Testis (tissue), 2 donors: ENCODE measurements around the gene RAD51.

Source experiments
- POLR2A ChIP-seq: fragments of 450-650 bp; IDR thresholded peaks from one replicate; pipeline ENCODE4 v1.6.1; 2017; ENCODE audit warnings: antibody characterized with exemption, mild to moderate bottlenecking, moderate library complexity
- TF ChIP-seq, protein P1 (sequence below), 3 experiments: fragments of 450-650 bp in 2 of 3; fragments of 200-600 bp in 1 of 3; sonication (generic) in 1 of 3; IDR thresholded peaks; one replicate each; pipeline ENCODE4 v1.5.1; 2016 to 2019; ENCODE audit warnings: antibody characterized with exemption in 3 of 3, mild to moderate bottlenecking in 2 of 3, moderate library complexity in 1 of 3

DNA sequence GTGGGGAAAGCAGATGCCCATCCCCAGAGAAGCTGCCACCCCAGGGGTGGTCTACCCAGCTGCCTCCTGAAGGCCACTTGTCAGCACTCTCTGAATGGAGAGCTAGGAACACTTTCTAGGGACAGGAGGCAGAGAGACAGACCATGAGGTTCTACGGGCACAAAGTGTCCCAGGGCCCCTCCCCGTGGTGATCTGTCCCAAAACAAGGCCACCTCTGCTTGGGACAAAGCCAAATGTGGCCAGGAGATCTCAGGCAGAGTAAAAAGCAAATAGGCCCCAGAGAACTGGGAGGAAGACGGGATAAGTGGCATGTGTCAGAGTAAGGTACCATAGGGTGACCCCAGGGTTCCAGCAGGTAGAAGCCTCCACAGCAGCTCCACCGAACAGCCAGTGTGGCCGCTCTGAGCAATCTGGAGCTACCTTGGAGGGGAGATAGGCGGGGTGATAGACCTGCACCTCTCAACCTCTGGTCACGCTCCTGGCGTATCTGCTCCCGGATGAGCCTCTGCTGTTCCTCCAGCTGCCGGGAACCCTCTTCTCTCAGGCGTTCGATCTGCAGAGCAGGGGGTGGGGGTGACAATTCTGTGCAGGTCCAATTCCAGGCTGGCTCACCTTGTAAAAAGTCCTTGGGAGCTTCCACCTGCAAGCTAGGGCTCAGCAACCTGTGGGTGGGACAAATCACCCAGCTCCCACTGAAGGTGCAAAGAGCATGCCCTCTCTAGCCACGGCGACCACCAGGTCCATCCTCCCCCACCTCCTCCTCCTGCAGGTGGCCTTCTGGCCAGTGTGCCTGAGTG, 81.0 kb downstream of the RAD51 start:
- TF ChIP-seq, protein P1, sequence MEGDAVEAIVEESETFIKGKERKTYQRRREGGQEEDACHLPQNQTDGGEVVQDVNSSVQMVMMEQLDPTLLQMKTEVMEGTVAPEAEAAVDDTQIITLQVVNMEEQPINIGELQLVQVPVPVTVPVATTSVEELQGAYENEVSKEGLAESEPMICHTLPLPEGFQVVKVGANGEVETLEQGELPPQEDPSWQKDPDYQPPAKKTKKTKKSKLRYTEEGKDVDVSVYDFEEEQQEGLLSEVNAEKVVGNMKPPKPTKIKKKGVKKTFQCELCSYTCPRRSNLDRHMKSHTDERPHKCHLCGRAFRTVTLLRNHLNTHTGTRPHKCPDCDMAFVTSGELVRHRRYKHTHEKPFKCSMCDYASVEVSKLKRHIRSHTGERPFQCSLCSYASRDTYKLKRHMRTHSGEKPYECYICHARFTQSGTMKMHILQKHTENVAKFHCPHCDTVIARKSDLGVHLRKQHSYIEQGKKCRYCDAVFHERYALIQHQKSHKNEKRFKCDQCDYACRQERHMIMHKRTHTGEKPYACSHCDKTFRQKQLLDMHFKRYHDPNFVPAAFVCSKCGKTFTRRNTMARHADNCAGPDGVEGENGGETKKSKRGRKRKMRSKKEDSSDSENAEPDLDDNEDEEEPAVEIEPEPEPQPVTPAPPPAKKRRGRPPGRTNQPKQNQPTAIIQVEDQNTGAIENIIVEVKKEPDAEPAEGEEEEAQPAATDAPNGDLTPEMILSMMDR (IDR thresholded peaks at IDR 0.05) = no peak
- TF ChIP-seq POLR2A = no peak
